Measurements from ENCODE around the gene LONP2. TPM values are rescaled to one million over a fixed set of nuclear protein-coding genes. Genes with fewer than 3 reads are reported as not detected.

Gene LONP2
- total RNA-seq, 1 donor from 2014 or later: 50.7 TPM

- Mint-ChIP-seq H3K4me1 (ENCODE audit: low read depth, unreplicated experiment) (peaks cover 5% of the 10 kb centered on the region), H3K4me3 (ENCODE audit: unreplicated experiment) (no peak overlapping the region), H3K27ac (ENCODE audit: unreplicated experiment) (no peak overlapping the region), H3K9me3 (ENCODE audit: unreplicated experiment) (no peaks in the 10 kb centered on the region), H3K36me3 (ENCODE audit: low read depth, unreplicated experiment) (peaks cover 11% of the 10 kb centered on the region), H3K27me3 (ENCODE audit: low read depth, unreplicated experiment) (no peaks in the 10 kb centered on the region)
- DNase-seq (ENCODE audit: low read depth) (no peak), FAIRE-seq (no peak)
- no peaks in the 10 kb centered on the region for H3K4me1 ChIP-seq (ENCODE audit: insufficient read depth, low read length)
- peaks cover 25% of the 10 kb centered on the region for H3K36me3 ChIP-seq (ENCODE audit: insufficient read depth, low read length)
- H3K9ac ChIP-seq (ENCODE audit: low read length): no peak overlapping the region
- no peak overlapping the region for H3K27ac ChIP-seq (ENCODE audit: low read depth, low read length)
- H4K20me1 ChIP-seq (ENCODE audit: insufficient read depth, low read length): peaks cover 48% of the 10 kb centered on the region
- TF ChIP-seq EZH2 (IDR thresholded peaks at IDR 0.05; ENCODE audit: insufficient read depth, low read length): no peak
- TF ChIP-seq CTCF (IDR thresholded peaks at IDR 0.05; ENCODE audit: insufficient read depth, low read depth, low read length): no peak
- no peak overlapping the region for H3K4me3 ChIP-seq (ENCODE audit: insufficient read depth, low read depth, low read length)
- peaks cover 53% of the 10 kb centered on the region for H3K79me2 ChIP-seq (ENCODE audit: insufficient read depth, low read length)
- H3K9me3 ChIP-seq (ENCODE audit: insufficient read depth, low read depth, low read length): no peaks in the 10 kb centered on the region
- no peak overlapping the region for H2AFZ ChIP-seq (ENCODE audit: low read depth, low read length)
- no peaks in the 10 kb centered on the region for H3K27me3 ChIP-seq (ENCODE audit: insufficient read depth, low read length)
- H3K4me2 ChIP-seq (ENCODE audit: low read length): no peak overlapping the region
These were observed 111.1 kb downstream of the LONP2 start for GRCh38 chr16:48354877-48355855.

GRCh38 chr16:48356633-48357376 lies 112.7 kb downstream of the LONP2 start:
- FAIRE-seq (no peak), DNase-seq (ENCODE audit: low read depth) (no peak)
- Histone ChIP-seq H3K36me3 (ENCODE audit: insufficient read depth, low read length) (peaks cover 22% of the 10 kb centered on the region), H3K9ac (ENCODE audit: low read length) (no peak overlapping the region), H3K4me3 (ENCODE audit: insufficient read depth, low read depth, low read length) (no peak overlapping the region), H3K4me1 (ENCODE audit: insufficient read depth, low read length) (no peaks in the 10 kb centered on the region), H3K79me2 (ENCODE audit: insufficient read depth, low read length) (peaks cover 69% of the 10 kb centered on the region), H2AFZ (ENCODE audit: low read depth, low read length) (no peak overlapping the region), H3K27me3 (ENCODE audit: insufficient read depth, low read length) (no peaks in the 10 kb centered on the region), H3K27ac (ENCODE audit: low read depth, low read length) (no peak overlapping the region), H3K4me2 (ENCODE audit: low read length) (no peak overlapping the region), H4K20me1 (ENCODE audit: insufficient read depth, low read length) (peaks cover 58% of the 10 kb centered on the region), H3K9me3 (ENCODE audit: insufficient read depth, low read depth, low read length) (no peaks in the 10 kb centered on the region)
- no peak overlapping the region for H3K4me3 Mint-ChIP-seq (ENCODE audit: unreplicated experiment)
- no peak overlapping the region for H3K27ac Mint-ChIP-seq (ENCODE audit: unreplicated experiment)
- H3K36me3 Mint-ChIP-seq (ENCODE audit: low read depth, unreplicated experiment): peaks cover 9% of the 10 kb centered on the region
- peaks cover 7% of the 10 kb centered on the region for H3K4me1 Mint-ChIP-seq (ENCODE audit: low read depth, unreplicated experiment)
- no peaks in the 10 kb centered on the region for H3K9me3 Mint-ChIP-seq (ENCODE audit: unreplicated experiment)
- H3K27me3 Mint-ChIP-seq (ENCODE audit: low read depth, unreplicated experiment): no peaks in the 10 kb centered on the region
- TF ChIP-seq CTCF (IDR thresholded peaks at IDR 0.05; ENCODE audit: insufficient read depth, low read depth, low read length) (no peak), EZH2 (IDR thresholded peaks at IDR 0.05; ENCODE audit: insufficient read depth, low read length) (no peak)

Data from astrocyte (in vitro differentiated cells and primary cell).